ENCODE measurements around the gene CYP2F1.

DNA sequence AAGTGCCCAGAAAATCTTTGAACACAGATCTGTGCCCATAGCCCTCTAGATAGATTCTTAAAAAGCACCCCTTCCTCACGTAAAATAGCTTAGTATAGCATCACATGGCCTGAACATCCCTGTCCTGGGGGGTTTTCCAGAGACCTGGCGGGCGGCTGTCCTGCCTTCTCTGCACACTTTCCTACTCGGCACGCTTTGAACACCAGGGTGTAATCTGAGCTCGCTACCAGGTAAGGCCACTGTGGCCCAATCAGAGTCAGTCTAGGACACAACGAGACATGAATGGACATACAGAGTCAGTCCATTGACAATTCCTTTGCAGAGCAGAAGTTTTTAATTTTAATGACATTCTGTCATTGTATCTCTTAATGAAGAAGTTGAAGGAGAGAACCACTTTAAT lies 17.9 kb upstream of the CYP2F1 start:
- TF ChIP-seq, protein P1, sequence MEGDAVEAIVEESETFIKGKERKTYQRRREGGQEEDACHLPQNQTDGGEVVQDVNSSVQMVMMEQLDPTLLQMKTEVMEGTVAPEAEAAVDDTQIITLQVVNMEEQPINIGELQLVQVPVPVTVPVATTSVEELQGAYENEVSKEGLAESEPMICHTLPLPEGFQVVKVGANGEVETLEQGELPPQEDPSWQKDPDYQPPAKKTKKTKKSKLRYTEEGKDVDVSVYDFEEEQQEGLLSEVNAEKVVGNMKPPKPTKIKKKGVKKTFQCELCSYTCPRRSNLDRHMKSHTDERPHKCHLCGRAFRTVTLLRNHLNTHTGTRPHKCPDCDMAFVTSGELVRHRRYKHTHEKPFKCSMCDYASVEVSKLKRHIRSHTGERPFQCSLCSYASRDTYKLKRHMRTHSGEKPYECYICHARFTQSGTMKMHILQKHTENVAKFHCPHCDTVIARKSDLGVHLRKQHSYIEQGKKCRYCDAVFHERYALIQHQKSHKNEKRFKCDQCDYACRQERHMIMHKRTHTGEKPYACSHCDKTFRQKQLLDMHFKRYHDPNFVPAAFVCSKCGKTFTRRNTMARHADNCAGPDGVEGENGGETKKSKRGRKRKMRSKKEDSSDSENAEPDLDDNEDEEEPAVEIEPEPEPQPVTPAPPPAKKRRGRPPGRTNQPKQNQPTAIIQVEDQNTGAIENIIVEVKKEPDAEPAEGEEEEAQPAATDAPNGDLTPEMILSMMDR (IDR thresholded peaks at IDR 0.05; ENCODE audit: low read length): no peak
- no peak for TF ChIP-seq EZH2 (optimal IDR thresholded peaks at IDR 0.05; ENCODE audit: low read depth, low read length)

All from MM.1S (cell line).